ENCODE data around the gene PLEKHG2.

PLEKHG2 gene

GRCh38 chr19:39407660-39408391 lies 4.6 kb upstream of the PLEKHG2 start:
- DNase-seq, result peak; percentile 61

DNA sequence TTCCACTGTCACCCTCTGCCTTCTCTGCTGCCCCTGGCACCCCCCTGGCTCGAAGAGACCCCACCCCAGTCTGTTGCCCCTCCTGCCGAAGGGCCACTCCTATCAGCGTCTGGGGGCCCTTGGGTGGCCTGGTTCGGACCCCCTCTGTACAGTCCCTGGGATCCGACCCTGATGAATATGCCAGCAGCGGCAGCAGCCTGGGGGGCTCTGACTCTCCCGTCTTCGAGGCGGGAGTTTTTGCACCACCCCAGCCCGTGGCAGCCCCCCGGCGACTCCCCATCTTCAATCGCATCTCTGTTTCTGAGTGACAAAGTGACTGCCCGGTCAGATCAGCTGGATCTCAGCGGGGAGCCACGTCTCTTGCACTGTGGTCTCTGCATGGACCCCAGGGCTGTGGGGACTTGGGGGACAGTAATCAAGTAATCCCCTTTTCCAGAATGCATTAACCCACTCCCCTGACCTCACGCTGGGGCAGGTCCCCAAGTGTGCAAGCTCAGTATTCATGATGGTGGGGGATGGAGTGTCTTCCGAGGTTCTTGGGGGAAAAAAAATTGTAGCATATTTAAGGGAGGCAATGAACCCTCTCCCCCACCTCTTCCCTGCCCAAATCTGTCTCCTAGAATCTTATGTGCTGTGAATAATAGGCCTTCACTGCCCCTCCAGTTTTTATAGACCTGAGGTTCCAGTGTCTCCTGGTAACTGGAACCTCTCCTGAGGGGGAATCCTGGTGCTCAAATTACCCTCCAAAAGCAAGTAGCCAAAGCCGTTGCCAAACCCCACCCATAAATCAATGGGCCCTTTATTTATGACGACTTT lies 3.9 kb upstream of the PLEKHG2 start:
- DNase-seq, result peak; percentile 25

DNA sequence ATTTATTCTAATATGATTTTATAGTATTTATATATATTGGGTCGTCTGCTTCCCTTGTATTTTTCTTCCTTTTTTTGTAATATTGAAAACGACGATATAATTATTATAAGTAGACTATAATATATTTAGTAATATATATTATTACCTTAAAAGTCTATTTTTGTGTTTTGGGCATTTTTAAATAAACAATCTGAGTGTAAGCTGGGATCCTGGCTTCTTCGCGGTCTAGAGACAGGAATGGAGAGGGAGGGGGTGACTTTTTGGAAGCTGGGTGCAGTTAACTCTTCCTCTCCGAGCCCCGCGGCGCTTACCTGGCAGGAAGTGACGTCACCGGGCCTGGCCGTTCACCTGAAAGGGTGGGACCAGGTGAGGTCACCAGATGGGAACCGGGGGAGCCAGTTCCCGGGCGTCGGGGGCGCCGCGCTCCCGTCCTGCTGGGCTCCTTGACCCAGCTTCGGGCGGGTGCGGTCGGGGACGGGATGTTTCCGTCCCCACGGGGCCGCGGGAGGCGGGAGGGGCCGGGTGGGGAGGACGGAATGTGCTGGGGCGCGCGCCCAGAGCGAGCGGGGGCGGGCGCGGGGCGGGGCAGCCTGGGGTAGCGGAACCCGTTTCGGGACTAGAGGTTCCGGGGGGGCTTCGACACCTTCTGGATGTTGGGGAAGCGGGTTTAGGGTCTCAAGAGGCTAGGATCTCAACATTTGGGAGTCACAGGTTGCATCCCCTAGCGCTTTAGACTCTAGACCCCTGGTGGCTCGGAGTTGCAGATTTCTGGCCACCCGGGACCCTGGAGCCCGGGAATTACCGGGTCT lies 3.1 kb upstream of the PLEKHG2 start:
- DNase-seq, result peak; percentile 77

DNA sequence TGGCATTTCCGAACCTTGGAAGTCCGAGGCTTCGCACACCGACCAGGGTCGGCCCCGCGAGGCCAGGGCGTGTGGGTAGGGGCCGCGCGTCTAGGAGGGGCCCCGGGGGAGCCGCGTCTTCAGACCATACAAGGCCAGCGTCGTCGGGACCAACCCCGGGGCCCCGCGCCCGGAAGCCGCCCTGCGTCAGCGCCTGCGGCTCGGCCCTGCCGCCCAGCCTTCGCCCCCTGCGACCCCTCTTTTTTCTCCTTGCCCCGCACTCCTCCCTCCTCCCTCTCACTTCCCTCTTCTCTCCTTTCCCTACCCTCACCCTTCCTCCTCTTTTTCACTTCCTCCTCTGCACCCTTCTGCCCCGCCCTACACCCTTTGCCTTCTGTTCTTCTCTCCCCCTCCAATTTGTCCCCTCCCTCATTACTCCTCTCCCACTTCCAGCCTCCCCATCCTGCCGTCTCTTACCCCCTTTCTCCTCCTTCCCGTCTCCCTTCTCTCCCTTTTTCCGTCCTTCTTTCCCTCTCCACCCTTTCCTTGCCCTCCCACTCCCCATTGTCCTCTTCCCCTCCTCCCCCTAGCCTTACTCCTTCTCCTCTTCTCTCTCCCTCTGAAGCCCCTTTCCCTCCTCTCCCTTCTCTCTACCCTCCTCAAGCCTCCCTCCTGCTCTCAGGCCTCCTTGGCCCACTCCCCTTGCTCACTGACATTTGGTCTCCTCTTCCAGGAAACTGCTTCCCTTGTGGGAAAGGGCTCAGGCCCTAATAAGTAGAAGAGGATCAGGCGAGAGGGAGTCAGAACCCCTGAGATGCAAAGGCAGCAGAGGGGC lies 2.2 kb upstream of the PLEKHG2 start:
- DNase-seq, result peak; percentile 65

GRCh38 chr19:39410831-39411080 lies 1.7 kb upstream of the PLEKHG2 start:
- no peak for DNase-seq

DNA sequence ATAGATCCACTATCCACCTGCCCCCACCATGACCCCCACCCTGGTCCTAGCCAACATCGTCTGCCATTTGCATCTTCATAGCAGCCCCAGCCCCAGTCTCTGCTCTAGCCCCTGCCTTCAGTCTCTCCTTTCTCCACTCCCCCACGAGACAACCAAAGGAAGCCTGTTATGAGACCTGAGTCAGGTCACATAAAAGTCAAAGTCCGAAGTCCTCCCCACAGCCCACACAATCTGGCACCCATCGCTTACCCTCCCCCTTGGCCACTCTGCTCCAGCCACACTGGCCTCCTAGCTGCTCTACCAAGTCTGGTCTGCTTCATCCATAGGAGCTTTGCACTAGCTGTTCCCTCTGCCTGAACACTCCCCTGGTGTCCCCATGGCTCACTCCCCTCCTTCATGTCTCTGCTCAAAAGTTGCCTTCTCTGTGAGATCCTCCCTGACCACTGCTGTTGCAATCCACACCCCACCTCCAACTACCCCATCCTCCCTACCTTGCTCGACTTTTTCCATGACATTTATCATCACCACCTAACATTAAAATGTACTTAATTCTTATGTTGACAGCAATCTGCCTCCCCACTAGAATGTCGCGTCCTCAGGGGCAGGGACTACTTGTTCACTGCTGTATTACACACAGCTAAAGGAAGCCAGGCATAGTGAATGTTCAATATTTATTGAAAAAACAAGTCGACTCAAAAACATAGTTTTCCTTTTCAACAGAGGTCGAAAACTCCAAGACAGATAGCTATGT lies 1.2 kb upstream of the PLEKHG2 start:
- no peak for DNase-seq

DNA sequence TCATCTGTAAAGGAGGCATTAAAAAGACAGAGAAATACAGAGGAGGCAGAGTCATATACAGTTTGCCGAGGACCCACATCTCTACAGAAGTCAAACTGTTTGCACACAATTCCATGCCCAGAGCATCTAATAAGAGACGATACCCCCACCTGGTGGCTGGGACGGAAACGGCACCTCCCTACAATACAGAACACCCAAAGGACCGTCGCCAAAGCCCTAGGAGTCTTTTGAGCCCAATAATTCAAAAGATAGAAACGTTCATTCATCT lies 703 bp upstream of the PLEKHG2 start:
- peak; percentile 90 for DNase-seq

- DNase-seq, result no peak
Observed at GRCh38 chr19:39412867-39413271, 400 bp downstream of the PLEKHG2 start.

DNA sequence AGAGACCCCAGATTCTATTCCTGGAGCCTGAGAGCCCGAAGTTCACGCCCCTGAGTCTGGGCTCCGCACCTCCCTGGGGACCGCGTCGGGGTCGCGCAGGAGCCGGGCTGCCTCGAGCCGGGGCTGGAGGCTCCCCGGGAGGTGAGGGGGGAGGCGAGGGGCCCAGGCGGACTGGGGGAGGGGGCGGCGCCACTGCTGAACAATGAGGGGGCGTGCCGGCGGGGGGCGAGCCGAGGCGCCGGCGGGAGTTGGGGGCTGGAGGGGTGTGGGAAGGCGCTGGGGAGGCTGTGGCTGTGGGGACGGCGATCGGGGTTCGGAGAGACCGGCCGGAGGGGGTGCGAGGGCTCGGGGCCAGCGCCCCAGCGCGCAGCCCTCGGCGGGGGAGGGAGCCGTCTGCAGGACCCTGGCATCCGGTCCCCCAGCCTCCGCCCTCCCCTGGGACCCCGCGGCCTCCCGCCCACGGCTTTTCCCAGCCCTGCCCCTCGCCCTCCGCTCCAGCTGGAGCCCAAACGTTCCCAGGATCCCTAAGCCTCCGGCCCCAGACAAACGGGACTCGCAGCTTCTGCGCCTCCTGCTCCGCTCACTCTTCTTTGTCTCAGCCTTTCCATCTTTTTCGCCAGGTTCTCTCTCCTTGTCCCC lies 922 bp downstream of the PLEKHG2 start:
- peak; percentile 31 for DNase-seq

GRCh38 chr19:39413911-39414608 lies 1.6 kb downstream of the PLEKHG2 start:
- DNase-seq, result no peak

- no peak for DNase-seq
Observed at GRCh38 chr19:39415111-39416046, 2.9 kb downstream of the PLEKHG2 start.

GRCh38 chr19:39416152-39417120 lies 4.0 kb downstream of the PLEKHG2 start:
- DNase-seq, result no peak

- DNase-seq, result no peak
Observed at GRCh38 chr19:39417463-39418181, 5.2 kb downstream of the PLEKHG2 start.

DNA sequence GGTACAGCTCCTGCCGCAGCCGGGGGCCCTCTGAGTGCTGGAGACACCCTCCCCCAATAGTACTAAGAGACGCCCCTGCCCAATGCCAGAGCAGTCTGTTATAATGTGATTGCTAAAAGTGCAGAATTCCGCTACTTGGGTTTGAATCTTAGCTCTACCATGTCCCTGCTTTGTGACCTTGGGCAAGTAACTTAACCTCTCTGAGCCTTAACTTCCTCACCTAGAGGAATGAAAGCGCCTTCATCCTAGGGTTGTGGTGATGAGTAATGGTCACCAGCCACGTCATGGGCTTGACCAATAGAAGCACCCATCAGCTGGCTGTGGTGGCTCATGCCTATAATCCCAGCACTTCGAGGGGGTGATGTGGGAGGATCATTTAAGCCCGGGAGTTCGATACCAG lies 6.5 kb downstream of the PLEKHG2 start:
- no peak for DNase-seq

- DNase-seq, result no peak
Observed at GRCh38 chr19:39420769-39421168, 8.3 kb downstream of the PLEKHG2 start.

- no peak for DNase-seq
Observed at GRCh38 chr19:39422020-39422419, 9.6 kb downstream of the PLEKHG2 start.

DNA sequence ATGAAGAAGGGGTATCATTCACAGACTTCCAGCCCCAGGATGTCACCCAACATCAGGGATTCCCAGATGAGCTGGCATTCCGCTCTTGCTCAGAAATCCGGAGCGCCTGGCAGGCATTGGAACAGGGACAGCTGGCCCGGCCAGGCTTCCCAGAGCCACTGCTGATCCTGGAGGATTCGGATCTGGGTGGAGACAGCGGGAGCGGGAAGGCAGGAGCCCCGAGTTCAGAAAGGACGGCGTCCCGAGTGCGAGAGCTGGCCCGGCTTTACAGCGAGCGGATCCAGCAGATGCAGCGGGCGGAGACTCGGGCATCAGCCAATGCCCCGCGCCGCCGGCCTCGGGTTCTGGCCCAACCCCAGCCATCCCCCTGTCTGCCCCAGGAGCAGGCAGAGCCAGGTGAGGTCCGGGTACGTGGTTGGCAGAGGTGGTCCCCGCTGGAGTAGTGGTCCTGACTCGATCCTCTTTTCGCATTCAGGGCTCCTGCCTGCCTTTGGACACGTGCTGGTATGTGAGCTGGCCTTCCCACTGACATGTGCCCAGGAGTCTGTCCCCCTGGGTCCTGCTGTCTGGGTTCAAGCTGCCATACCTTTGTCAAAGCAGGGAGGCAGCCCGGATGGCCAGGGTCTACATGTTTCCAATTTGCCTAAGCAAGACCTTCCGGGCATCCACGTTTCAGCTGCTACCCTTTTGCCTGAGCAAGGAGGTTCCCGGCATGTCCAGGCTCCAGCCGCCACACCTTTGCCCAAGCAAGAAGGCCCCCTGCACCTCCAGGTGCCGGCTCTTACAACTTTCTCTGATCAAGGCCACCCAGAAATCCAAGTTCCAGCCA lies 11.0 kb downstream of the PLEKHG2 start:
- DNase-seq, result no peak

Data from activated naive CD4-positive, alpha-beta T cell treated with Interleukin-2 at 50 U/mL for 16 hours (primary cell).